Bronchial epithelial cell (primary cell): ENCODE measurements around the gene PSMD5. TPM values are rescaled to one million over a fixed set of nuclear protein-coding genes. Genes with fewer than 3 reads are reported as not detected.

Source experiments
- DNase-seq: peaks from one replicate; pipeline ENCODE4 v3.0.0-alpha.2; 2010; ENCODE audit warnings: low read depth
- FAIRE-seq: peaks from 2 replicates; lab custom pipeline; 2011; peaks lifted over from hg19 to GRCh38; lab: Jason Lieb, UNC
- H3K27me3 ChIP-seq: 2 replicates; pipeline ENCODE4 v1.5.1; 2011; ENCODE audit warnings: low read length; ENCODE audit not compliant: control insufficient read depth, insufficient read depth
- H3K36me3 ChIP-seq: 2 replicates; pipeline ENCODE4 v1.5.1; 2011; ENCODE audit warnings: low read length; ENCODE audit not compliant: control insufficient read depth, insufficient read depth
- H3K4me3 ChIP-seq: 2 replicates; pipeline ENCODE4 v1.5.1; 2011; ENCODE audit warnings: mild to moderate bottlenecking, low read depth, low read length, control low read depth
- CTCF ChIP-seq: IDR thresholded peaks from 2 replicates; pipeline ENCODE4 v1.5.1; 2011; ENCODE audit warnings: mild to moderate bottlenecking, moderate library complexity, low read length, control low read depth, inconsistent platforms; ENCODE audit not compliant: insufficient read depth, severe bottlenecking
- total RNA-seq: library from RNA; depleted of rRNA; stranded (reverse); fragments of >200 nt; gene quantifications from 2 replicates; pipeline ENCODE4 v1.2.1, GENCODE V29; 2014

Gene PSMD5
- total RNA-seq, 1 donor from 2014 or later = 12.4 TPM

GRCh38 chr9:120852240-120853010 is 9.7 kb upstream of the PSMD5 start:
- FAIRE-seq (no peak), DNase-seq (no peak)
- no peak for TF ChIP-seq CTCF
- Histone ChIP-seq H3K36me3 (no peaks in the 10 kb centered on the region), H3K4me3 (no peak overlapping the region), H3K27me3 (no peaks in the 10 kb centered on the region)

- TF ChIP-seq CTCF = no peak
- H3K27me3 ChIP-seq = no peaks in the 10 kb centered on the region
- no peak overlapping the region for H3K4me3 ChIP-seq
- no peaks in the 10 kb centered on the region for H3K36me3 ChIP-seq
- DNase-seq (no peak), FAIRE-seq (no peak)
These were observed 8.7 kb upstream of the PSMD5 start for GRCh38 chr9:120851449-120851848.

- no peaks in the 10 kb centered on the region for H3K36me3 ChIP-seq
- no peaks in the 10 kb centered on the region for H3K27me3 ChIP-seq
- no peak for TF ChIP-seq CTCF
- DNase-seq = no peak
- no peak overlapping the region for H3K4me3 ChIP-seq
- no peak for FAIRE-seq
These were observed 7.6 kb upstream of the PSMD5 start for GRCh38 chr9:120850315-120850714.

GRCh38 chr9:120846906-120847305 is 4.2 kb upstream of the PSMD5 start:
- Histone ChIP-seq H3K4me3 (no peak overlapping the region), H3K36me3 (no peaks in the 10 kb centered on the region), H3K27me3 (no peaks in the 10 kb centered on the region)
- no peak for TF ChIP-seq CTCF
- no peak for DNase-seq
- no peak for FAIRE-seq

GRCh38 chr9:120846251-120846889 is 3.6 kb upstream of the PSMD5 start:
- FAIRE-seq (no peak), DNase-seq (no peak)
- Histone ChIP-seq H3K27me3 (no peaks in the 10 kb centered on the region), H3K4me3 (no peak overlapping the region), H3K36me3 (no peaks in the 10 kb centered on the region)
- no peak for TF ChIP-seq CTCF

- TF ChIP-seq CTCF = no peak
- no peaks in the 10 kb centered on the region for H3K27me3 ChIP-seq
- FAIRE-seq = no peak
- H3K36me3 ChIP-seq = no peaks in the 10 kb centered on the region
- no peak overlapping the region for H3K4me3 ChIP-seq
- DNase-seq = peak; percentile 25
These were observed 2.5 kb upstream of the PSMD5 start for GRCh38 chr9:120845255-120845654.
